Vagina (tissue), 2 donors: ENCODE measurements around the gene ATRN. TPM values are rescaled to one million over a fixed set of nuclear protein-coding genes. Genes with fewer than 3 reads are reported as not detected.

Experiments used
- DNase-seq, 2 donors: peaks; one replicate each; pipeline ENCODE4 v3.0.0-alpha.2; 2017; ENCODE audit errors: extremely low spot score in 2 of 2
- H3K27ac ChIP-seq: fragments of 200-600 bp; sonication (generic); one replicate; pipeline ENCODE4 v1.5.1; 2019
- H3K27me3 ChIP-seq: fragments of 200-600 bp; sonication (generic); one replicate; pipeline ENCODE4 v1.5.1; 2019
- H3K36me3 ChIP-seq, 2 donors: fragments of 200-600 bp; sonication (generic); one replicate each; pipeline ENCODE4 v1.5.1; 2017 to 2019
- H3K4me1 ChIP-seq: fragments of 200-600 bp; sonication (generic); one replicate; pipeline ENCODE4 v1.5.1; 2019
- H3K4me3 ChIP-seq, 2 donors: fragments of 200-600 bp; sonication (generic); 1 replicate in 1 of 2; 2 replicates in 1 of 2; pipeline ENCODE4 v1.5.1; 2016 to 2019
- H3K9me3 ChIP-seq: fragments of 200-600 bp; sonication (generic); one replicate; pipeline ENCODE4 v1.5.1; 2019
- CTCF ChIP-seq, 3 experiments: fragments of 450-650 bp in 2 of 3; fragments of 200-600 bp in 1 of 3; sonication (generic) in 1 of 3; IDR thresholded peaks; one replicate each; pipeline ENCODE4 v1.5.1; 2017 to 2019; ENCODE audit warnings: antibody characterized with exemption in 3 of 3, mild to moderate bottlenecking in 2 of 3, moderate library complexity in 2 of 3
- POLR2A ChIP-seq, 2 donors: fragments of 450-650 bp; IDR thresholded peaks; one replicate each; pipeline ENCODE4 v1.6.1; 2017; ENCODE audit warnings: antibody characterized with exemption in 2 of 2, mild to moderate bottlenecking in 2 of 2, moderate library complexity in 2 of 2
- POLR2AphosphoS5 ChIP-seq, 2 donors: sonication (generic); formaldehyde crosslinking; IDR thresholded peaks; one replicate each; pipeline ENCODE4 v1.9.0; 2017; ENCODE audit warnings: antibody characterized with exemption in 2 of 2, mild to moderate bottlenecking in 2 of 2, low read depth in 1 of 2; ENCODE audit not compliant: insufficient read depth in 1 of 2
- intact Hi-C: fragments of 100-400 bp; cut with DNase I; formaldehyde crosslinking; loops from one replicate; pipeline ENCODE4 v1.15.1; 2023
- total RNA-seq: library from RNA; depleted of rRNA; stranded (reverse); fragments of >200 nt; gene quantifications from one replicate; pipeline ENCODE4 v1.2.3, GENCODE V29; 2016

The ATRN gene
- total RNA-seq, 1 donor from 2014 or later = 22.8 TPM

- Histone ChIP-seq H3K36me3 (peaks cover 0 to 5% of the 10 kb centered on the region in 2 donors), H3K27me3 (no peaks in the 10 kb centered on the region), H3K9me3 (no peaks in the 10 kb centered on the region), H3K27ac (no peak overlapping the region), H3K4me3 (no peak overlapping the region), H3K4me1 (no peaks in the 10 kb centered on the region)
- no peak for TF ChIP-seq POLR2A (IDR thresholded peaks at IDR 0.05)
- no peak for TF ChIP-seq CTCF (IDR thresholded peaks at IDR 0.05)
- TF ChIP-seq POLR2AphosphoS5 (IDR thresholded peaks at IDR 0.05; ENCODE audit: insufficient read depth in 1 of 2, low read depth in 1 of 2) = no peak
- DNase-seq = no peak
- intact Hi-C loops = no loop called here
Observed at GRCh38 chr20:3652676-3653596, 182.1 kb downstream of the ATRN start.

- Histone ChIP-seq H3K27me3 (no peaks in the 10 kb centered on the region), H3K27ac (no peak overlapping the region), H3K9me3 (no peaks in the 10 kb centered on the region), H3K36me3 (peaks cover 0 to 2% of the 10 kb centered on the region in 2 donors), H3K4me3 (no peak overlapping the region), H3K4me1 (no peaks in the 10 kb centered on the region)
- intact Hi-C loops = no loop called here
- TF ChIP-seq POLR2AphosphoS5 (IDR thresholded peaks at IDR 0.05; ENCODE audit: insufficient read depth in 1 of 2, low read depth in 1 of 2) (no peak), CTCF (IDR thresholded peaks at IDR 0.05) (no peak), POLR2A (IDR thresholded peaks at IDR 0.05) (no peak)
- no peak for DNase-seq
Observed at GRCh38 chr20:3653921-3654320, 183.1 kb downstream of the ATRN start.

GRCh38 chr20:3654326-3655130 is 183.7 kb downstream of the ATRN start:
- Histone ChIP-seq H3K4me1 (no peaks in the 10 kb centered on the region), H3K27me3 (no peaks in the 10 kb centered on the region), H3K9me3 (no peaks in the 10 kb centered on the region), H3K4me3 (no peak overlapping the region), H3K27ac (no peak overlapping the region), H3K36me3 (no peaks in the 10 kb centered on the region)
- intact Hi-C loops = no loop called here
- TF ChIP-seq CTCF (IDR thresholded peaks at IDR 0.05) = no peak
- no peak for TF ChIP-seq POLR2AphosphoS5 (IDR thresholded peaks at IDR 0.05; ENCODE audit: insufficient read depth in 1 of 2, low read depth in 1 of 2)
- no peak for TF ChIP-seq POLR2A (IDR thresholded peaks at IDR 0.05)
- no peak for DNase-seq

DNA sequence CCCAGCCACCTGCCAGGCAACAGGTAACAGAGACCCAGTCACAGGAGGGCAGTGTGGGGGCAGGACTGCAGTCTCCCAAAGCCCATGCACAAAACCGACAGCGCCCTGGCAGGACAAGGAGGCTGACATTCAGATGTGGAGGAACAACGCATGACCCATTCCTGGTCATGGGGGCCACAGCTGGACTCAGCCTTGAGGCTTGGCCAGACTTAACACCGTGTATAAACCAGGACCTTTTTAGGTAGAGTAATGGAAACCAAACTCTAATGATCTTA is 184.2 kb downstream of the ATRN start:
- intact Hi-C loops = no loop called here
- no peaks in the 10 kb centered on the region for H3K36me3 ChIP-seq
- TF ChIP-seq CTCF (IDR thresholded peaks at IDR 0.05) = no peak
- TF ChIP-seq POLR2AphosphoS5 (IDR thresholded peaks at IDR 0.05; ENCODE audit: insufficient read depth in 1 of 2, low read depth in 1 of 2) = no peak
- TF ChIP-seq POLR2A (IDR thresholded peaks at IDR 0.05) = no peak

More for the DNA sequence above, 184.2 kb downstream of the ATRN start:
- H3K4me1 ChIP-seq = no peaks in the 10 kb centered on the region
- no peak overlapping the region for H3K27ac ChIP-seq
- DNase-seq = no peak
- no peak overlapping the region for H3K4me3 ChIP-seq
- H3K9me3 ChIP-seq = no peaks in the 10 kb centered on the region
- H3K27me3 ChIP-seq = no peaks in the 10 kb centered on the region
